Amniotic stem cell (primary cell): ENCODE measurements around the gene RAP1B.

Source experiments
- DNase-seq: peaks from one replicate; lab custom pipeline; 2025; lab: John Stamatoyannopoulos, UW

RAP1B gene

DNA sequence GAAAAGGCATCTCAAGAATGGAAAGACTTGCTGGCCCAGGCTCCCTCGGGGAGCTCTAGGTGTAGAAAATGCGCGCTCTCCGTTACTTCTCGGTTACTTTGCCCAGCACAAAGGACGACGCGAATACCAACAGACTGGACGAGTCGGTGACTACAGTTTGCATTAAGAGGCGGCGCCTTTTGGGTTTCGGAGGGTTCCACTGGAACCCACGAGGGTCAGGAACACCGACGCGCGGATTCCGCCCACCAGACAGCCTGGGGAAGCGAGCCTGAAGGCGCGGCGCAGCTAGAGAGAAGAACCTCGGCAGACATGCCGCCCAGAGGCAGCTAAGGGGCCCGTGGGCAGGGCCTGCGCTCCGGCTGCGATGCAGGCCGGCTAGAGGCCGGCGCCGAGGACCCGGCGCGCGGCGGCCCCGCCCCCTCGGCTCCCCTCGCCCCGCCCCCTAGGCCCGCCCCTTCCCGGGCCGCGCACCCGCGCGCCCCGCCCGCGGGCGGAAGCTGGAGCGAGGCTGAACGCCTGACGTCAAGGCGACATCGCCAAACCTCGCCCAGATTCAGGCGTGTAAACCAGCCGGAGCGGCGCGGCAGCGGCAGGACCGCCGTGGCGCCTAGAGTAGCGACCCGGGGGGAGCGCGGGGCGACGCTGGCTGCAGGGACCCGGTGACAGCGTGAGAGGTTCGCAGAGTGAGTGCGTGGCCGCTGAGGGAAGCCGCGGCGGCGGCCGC lies at the start of gene RAP1B:
Gene RAP1B (plus strand): TSS at position 530 of the 724 bp plus-strand sequence. CDS start 37,826 bp downstream, outside the sequence.
- peak; percentile 68 for DNase-seq

DNA sequence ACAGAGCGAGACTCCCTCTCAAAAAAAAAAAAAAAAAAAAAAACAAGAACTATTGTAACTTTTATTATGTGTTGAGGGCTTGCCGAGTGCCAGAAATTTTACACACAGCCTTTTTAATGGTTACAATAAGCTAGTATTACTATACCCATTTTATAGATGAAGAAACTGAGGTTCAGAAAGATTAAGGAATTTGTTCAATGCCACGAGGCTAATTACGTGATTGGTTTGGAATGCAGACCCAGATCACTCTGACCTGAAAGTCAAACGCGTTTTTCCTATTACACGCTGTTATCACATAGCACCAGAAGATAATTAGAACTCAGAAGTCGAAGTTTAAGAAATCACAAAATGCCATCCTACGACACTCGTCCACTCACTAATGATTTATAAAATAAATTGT lies 48.9 kb upstream of the RAP1B start:
- no peak for DNase-seq

DNA sequence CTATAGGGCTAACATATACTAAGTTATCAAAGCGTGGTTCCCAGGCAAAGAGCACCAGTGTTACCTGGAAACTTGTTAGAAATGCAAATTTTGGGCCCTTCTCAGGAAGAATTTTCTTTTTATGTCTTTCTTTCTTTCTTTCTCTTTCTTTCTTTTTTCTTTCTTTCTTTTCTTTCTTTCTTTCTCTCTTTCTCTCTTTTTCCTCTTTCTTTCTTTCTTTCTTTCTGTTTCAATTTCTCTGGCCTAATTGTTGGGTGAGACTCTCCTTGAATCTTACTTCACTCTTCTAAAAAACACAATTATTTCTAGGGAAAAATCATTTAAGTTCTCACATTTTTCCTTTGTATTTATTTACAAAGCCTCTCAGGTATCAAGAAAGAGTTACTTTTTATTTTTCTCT lies 46.5 kb upstream of the RAP1B start:
- no peak for DNase-seq

DNA sequence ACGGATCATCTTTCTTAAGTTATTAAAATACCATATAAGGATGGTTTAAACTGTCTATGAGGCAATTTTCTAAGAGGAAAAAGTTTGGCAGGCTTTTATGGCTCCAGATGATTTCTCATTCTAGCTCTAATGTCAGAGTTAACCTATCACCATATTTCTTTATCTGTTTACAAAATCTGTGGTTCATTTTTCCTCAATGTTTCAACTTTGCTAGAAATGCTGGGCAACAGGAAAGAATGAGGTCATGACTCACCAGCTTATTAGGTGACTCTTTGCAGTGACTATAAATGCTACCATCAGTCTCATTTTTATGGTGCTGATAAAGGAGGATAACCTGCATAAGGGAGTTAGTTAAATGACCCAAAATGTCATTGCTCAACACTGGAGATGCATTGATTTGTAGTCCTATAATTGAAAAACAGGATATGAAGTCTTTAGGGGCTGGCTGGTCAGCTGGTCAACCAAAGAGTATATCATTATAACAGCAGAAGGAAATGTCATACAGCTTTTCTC lies 45.3 kb upstream of the RAP1B start:
- peak; percentile 80 for DNase-seq

DNA sequence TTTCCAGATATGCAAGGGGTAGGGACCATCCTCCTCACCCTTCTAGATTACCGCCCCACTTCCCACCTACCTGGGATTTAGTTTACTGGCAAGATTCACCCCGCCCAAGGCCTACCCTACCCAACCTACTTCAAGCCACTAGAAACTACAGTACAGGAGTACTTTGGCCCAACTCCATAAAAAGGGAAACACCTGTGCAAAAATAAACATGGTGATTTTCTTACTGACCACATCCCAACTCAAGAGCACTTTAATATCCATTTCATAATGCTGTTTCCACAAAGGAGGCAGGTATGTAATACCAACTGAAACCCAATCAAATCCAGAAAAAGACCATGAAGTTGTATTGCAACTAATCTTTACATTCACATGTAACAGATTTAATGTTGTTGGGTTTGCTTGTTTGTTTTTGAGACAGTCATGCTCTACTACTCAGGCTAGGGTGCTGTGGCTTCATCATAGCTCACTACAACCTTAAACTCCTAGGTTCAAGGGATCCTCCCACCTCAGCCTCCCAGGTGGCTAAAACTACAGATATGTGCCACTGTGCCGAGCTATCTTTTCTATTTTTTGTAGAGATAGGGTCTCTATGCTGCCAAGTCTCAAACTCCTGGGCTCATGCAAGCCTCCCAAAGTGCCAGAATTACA lies 41.7 kb upstream of the RAP1B start:
- no peak for DNase-seq

DNA sequence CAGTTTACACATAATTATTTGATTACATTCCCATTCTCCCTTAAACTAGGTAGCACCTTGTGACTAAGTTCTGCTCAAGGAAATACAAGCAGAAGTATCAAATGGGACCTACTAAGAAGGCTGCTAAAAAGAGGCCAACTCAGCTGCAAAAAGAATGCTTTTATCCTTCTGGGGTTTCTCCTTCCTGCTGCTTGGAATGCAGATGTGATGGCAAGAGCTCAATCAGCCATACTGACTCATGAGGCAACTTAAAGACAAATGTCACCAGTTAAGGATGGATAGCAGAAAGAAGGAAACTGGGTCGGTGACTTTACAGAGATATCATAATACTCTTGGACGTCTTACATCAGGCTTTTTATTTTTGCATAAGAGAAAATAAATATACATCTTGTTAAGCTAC lies 38.0 kb upstream of the RAP1B start:
- no peak for DNase-seq

DNA sequence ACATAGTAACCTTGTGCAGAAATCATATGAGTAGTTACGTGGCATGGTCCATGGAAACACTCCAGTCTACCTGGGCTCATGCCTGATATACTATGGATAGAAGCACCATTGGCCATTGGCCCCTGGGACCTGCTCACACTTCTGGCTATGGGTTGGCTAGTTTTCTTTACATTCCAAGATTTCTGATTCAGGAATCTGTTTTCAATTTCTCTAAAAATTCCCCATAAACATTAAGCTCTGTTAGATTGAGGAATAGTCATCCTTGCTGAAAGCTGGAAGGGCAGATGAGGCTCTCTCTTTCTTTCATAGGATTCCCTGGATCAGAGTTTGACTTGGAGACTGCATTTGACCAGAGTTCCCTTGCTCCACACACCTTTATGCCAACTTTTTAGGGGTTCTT lies 37.3 kb upstream of the RAP1B start:
- no peak for DNase-seq

DNA sequence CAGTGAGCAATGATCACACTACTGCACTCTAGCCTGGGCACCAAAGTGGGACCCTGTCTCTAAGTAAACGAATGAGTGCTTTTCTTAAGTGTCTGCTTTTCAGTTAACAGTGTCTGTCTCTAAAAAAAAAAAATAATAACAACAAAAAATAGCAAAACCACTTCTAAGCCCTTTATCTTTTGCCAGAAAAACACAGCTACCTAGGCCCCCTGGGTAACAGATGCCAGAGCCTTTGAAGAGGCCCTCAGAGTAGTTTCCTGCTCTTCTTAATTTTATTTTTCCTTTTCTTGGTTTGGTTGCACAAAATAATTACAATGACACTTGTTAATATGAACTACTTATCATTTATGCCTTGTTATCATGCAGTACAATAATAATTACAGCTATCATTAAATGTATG lies 32.8 kb upstream of the RAP1B start:
- no peak for DNase-seq

DNA sequence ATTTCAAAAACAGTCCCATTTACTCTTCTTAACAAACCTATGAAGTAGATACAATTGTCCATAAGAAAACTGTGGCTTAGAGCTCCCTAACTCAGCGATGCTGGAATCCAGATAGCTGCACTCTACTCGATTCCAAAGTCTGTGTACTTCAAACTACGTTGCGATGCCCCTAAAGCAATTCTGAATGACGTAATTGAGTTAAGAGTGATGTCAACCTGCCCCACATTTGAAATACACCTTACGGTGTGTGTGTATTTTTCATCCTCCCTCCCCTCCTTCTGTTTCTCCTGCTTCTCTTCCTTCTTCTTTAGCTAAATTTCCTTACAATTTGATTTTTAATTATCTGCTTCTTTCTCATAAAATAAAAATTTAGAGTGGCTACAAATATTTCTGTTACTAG lies 31.9 kb upstream of the RAP1B start:
- no peak for DNase-seq

DNA sequence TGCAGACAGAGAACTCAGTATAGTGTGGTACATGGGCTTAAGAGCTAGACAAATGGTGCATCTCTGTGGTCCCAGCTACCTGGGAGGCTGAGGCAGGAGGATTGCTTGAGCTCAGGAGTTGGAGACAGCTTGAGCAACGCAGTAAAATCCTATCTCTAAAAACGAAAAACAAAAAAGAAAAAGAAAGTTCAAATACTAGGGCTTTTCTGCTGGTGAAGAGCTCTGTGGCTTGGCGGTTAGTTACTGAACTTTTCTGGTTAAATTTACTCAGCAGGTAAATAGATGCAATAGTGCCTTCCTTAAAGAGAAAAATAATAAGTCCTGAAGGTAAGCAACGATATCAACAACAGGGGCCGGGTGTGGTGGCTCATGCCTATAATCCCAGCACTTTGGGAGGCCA lies 31.4 kb upstream of the RAP1B start:
- DNase-seq = no peak

DNA sequence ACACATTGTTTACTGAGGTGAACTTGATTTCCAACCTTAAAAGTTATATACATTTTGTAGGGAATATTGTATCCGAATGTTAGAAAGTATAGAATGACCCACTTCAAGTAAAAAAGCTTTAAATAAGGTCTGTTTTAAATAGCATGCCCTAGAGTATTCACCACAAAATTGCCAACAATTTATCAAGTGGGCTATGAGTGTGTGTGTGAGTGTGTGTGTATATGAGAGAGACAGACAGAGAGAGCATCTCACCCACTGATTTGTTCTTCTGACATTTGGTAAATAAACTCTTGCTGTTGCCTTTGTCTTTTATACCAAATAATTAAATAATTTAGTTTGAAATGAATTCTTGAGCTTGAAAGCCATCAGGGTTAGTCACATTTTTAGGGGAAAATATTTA lies 29.8 kb upstream of the RAP1B start:
- DNase-seq = no peak

DNA sequence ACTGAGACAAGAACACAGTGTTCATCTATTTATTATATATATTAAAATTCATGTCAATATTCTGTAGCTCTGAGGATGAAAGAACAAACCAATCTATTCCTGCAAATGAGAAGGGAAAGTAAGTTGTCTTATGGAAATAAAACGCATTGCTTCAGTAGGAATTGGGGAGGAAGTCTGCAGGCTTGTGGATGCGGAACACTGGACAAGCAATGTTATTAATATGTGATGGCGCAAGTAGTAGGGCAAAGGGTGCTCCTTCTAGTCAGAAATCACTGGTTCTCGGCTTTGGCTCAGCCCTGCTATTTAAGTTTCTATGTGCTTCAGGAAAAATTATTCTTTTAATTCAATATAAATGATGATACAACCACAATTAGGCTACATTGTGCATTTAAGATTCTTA lies 28.8 kb upstream of the RAP1B start:
- no peak for DNase-seq

DNA sequence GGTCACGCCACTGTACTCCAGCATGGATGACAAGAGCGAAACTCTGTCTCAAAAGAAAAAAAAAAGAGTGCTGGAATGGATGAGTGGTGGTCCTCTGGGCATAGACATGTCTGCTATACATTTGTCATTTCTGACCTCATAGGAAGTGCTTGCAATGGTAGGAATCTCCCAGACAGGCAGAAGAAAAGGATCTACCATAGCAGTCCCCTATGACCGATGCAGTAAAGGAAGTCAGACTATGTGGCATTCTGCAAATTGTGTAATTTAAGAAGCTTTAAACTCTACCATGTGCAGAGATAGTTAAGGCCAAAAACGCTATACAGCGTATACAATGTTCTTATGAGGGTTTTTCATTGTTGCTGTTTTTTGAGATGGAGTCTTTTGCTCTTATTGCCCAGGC lies 24.7 kb upstream of the RAP1B start:
- no peak for DNase-seq

DNA sequence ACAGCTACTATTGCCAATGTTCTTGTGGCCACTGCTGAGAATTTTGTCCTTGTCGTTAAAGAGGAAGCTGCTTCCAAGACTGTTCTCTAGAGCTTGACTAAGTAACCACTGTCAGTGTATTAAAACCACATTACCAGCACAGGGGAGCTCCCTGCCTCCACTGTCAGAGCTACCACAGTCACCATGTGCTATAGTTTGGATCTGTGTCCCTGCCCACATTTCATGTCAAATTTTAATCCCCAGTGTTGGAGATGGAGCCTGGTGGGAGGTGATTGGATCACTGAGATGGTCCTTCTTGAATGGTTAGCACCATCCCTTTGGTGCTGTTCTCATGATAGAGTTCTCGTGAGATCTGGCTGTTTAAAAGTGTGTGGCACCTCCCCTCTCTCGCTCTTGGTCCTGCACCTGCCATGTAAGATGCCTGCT lies 23.2 kb upstream of the RAP1B start:
- DNase-seq = no peak

DNA sequence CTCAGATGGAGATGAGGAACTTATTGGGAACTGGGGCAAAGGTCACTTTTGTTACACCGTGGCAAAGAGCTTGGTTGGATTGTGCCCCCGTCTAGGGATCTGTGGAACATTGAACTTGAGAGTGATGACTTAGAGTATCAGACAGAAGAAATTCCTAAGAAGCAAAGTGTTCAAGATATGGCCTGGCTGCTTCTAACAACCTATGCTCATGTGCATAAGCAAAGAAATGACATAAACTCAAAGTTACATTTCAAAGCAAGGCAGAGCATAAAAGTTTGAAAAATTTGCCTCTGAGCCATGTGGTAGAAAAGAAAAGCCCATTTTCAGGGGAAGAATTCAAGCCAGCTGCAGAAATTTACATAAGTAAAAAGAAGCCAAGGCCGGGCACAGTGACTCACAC lies 21.5 kb upstream of the RAP1B start:
- no peak for DNase-seq

DNA sequence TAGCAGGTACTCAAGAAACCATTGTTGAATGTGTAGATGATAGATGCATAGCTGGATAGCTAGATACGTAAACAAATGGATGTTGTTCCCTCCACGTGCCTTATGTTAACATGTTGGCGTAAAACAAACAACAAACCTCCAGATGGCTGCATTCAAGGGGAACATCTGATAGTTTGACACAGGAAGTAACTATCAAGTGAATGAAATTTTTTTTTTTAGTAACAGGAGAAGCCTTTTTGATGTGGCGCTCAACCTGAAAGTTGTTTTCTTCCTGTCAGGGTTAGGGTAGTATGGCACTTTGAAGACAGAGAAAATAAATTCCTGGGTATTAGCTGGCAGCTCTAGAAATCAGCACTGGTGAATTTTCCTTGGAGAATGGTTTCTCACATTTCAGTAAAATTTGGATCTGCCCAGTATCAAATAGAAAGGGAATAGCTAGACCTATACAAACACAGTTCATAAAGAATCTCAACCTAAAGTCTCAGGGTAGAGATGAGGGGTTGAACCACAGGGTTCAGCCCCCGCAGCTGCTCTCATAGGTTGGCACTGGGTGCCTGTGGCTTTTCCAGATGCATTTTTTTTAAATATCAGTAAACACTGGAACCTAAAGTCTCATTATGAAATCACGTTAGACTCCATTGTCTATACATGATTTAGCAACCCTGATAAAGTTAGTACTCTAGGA lies 18.8 kb upstream of the RAP1B start:
- no peak for DNase-seq

DNA sequence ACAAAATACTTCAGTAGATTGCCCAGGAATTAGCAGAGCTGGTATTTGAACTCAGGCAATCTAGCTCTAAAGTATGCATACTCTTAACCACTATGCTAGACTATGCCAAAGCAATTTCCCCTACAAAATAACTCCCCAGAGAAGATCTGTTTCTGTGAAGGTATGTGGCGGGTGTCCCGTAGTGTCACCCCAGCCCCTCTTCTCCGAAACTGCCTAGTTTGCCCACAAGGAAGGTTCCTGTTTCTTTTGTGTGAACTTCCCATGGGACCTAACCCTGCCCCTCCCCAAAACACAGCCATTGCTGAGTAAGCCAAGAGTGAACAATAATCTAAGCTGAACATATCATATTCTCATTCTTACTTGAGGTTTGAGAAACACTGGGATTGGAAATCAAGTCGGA lies 15.5 kb upstream of the RAP1B start:
- no peak for DNase-seq

DNA sequence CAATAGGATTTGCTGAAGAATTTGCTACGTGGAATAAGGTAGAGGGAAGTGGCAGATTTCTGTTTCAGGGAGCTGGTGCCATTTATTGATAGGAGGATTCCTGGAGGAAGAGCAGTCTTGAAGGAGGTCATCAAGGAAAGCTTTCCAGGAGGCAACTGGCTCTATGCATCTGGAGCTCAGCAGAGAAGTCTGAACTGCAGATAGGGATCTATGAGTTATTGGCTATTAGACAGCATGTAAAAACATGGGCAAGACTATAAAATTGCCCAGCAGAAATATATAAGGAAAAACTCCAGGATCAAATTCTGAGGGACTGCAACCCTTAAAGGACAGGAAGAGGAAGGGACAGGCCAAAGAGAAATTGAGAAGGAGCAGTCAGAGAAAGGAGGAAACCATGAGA lies 8.9 kb upstream of the RAP1B start:
- no peak for DNase-seq

DNA sequence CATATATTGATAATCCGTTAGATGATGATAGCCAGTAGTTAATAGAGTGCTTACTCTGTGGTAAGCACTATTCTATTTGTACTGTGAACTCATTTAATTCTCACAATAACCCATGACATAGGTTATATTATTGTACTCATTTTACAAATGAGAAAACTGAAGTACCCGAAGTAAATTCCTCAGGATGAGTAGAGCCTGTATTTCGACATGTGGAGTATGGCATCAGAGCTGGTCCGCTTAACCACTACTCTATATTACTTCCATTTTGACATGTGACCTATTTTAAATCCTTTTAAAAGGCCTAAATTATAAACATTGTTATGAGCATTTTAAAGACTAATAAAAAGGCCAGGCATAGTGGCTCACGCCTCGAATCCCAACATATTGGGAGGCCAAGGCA lies 8.0 kb upstream of the RAP1B start:
- no peak for DNase-seq

DNA sequence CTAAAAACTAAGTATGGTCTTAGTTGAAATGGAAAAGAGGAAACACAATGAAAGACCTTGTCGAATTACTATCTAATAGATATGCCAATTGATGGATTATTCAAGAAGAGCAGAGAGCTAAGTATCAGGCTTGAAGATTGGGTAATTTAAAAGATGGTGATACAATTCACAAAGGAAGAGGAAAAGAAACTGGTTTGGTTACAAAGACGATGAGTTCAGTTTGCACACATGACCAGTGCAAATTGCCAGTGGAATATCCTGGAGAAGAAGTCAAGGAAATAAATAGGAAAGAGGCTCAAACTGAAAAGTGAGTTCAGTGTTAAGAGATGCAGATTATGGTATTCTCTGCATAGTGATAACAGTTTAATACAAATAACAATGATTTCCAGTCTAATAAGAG lies 2.5 kb upstream of the RAP1B start:
- DNase-seq = no peak

DNA sequence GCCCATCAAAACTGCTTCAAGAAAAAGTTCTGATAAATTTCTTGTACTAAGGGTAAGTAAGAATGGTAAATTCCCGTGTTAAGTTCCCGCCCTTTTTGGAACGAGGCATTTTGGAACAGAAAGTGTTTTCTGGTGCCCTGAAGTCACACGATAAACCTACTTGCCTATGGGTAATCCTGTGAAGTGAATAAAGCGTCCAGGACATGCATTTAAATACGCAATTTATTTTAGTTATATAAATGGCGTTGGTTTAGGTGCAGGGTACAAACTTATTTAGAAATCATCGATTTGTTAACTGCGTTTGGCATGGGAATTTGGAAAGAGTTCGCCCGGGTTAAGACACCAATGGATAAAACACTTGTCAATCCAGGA lies 715 bp upstream of the RAP1B start:
- DNase-seq = no peak

DNA sequence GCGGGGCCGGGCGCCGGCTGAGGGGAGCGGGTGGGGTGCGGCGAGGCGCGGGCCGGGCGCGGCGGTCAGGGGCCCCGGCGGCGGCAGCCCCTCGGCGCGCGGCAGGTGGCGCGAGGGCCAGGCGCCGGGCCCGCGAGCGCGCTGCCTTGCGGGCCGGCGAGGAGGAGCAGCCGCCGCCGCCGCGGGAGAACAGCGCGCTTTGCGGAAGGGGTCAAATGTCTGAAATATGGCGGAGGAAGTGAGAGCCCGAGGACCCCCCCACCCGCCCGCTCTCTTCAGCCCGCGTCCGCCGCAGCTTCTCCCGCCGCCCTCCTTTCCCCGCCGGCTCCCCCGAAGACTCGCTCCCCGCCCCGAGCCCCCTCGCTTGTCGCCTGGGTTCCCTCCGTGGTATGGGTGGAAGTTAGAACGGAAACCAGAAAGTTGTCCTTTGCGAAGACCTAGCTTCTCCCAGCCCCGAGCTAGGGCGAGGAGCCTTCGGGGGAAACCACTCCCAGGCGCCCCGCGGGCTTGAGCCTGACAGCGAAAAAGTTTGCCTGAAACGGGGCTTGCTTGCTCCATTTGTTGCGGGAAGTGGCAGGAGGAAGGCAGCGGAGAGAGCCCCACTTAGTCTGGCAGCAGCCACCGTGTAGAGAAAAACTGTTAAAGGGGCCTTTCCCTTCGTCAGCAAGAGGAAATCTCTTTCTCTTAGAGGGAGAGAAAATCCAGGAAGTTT lies 551 bp downstream of the RAP1B start:
- no peak for DNase-seq

DNA sequence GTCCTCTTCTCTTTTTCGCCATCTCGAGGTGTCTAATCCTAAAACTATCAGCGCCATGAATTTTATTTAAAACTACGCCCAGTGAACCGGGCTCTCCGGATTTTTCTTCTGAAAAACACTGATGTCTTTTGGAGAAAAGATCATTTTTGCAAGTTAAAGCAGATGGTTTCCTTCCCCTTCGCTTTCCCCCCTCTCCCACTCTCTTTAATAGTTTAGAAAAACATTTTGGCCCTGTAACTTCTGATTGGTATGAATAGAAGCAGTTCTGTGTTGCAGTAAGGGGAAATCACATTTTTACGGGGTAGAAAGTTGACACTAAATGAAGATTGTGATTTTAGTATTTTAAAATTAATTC lies 1.1 kb downstream of the RAP1B start:
- DNase-seq = no peak
